IPS DF 4.7 (cell line): ENCODE data around the gene RRP15.
"Not testable (repeated sequence)": the region's sequence is repeated elsewhere in the genome, so short reads cannot be mapped to it uniquely, and the experiment has no call there.

Experiments
- DNase-seq: peaks from one replicate; pipeline ENCODE4 v3.0.0-alpha.2; 2013; ENCODE audit warnings: low spot score; ENCODE audit errors: extremely low read depth

RRP15 gene

DNA sequence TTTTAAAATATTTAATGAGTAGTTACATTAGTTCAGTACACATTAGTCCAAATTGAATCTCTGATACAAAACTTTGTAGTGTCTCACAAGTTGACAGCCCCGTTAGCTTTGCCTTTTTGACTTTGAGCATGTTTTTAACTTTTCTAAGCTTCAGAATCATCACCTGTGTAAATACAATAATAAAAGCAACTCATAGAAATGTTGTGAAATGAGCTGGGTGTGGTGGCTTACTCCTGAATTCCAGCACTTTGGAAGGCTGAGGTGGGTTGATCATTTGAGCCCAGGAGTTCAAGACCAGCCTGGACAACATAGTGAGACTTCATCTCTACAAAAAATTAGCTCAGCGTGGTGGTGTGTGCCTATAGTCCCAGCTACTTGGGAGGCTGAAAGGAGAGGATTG, 11.1 kb downstream of the RRP15 start:
- no peak for DNase-seq

DNA sequence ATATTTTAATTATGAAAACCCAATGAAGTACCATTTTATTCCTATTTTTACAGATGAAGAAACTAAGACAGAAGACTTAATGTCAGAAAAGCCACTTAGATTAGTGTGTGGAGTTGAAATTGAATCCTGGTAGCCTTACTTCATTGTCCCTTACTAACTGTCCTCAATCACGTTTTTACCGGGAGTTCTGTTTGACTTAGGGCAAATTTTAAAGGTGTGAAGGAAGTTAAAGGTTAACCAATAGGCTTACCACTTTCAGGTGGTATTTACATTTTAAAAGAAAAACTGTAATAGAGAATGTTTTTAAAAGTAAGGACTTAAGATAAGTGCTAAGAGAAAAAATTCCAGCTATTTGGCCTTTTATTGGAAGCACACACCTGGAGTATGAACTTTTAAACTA, 12.4 kb downstream of the RRP15 start:
- no peak for DNase-seq

DNA sequence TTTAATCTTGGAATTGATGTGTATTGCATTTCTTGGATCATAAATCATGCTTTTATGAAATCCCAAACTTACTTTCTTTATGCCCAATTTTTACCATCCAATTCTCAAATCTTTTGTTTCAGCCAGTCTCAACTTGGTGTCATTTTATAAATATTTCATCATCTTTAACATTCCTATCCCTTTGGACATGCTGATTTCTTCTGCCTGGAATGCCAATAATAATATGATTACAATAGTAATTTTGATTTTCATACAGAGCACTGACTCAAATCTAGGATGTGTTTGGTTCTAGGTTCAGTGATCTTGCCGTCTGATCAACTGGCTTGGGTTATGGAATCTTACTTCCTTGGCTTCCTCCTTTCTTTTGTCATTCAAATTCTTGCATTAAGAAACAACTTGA, 12.8 kb downstream of the RRP15 start:
- no peak for DNase-seq

DNA sequence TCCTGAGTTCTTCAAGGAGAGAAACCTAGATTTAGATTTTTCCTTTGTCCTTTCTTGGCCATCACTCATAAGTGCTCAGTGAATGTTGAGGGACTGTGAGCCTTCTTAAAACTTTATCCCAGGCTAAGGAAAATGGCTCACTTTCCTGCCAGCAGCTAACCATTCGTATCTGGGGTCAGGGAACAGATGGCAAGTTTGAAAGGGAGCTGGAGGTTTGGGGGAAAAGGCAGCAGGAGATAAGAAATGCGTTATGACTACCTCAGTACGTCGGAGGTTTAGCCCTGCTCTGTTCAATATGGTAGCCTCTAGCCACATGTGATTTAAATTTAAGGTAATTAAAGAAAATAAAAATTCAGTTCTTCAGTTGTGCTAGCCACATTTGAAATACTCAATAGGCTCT, 13.3 kb downstream of the RRP15 start:
- DNase-seq: no peak

DNA sequence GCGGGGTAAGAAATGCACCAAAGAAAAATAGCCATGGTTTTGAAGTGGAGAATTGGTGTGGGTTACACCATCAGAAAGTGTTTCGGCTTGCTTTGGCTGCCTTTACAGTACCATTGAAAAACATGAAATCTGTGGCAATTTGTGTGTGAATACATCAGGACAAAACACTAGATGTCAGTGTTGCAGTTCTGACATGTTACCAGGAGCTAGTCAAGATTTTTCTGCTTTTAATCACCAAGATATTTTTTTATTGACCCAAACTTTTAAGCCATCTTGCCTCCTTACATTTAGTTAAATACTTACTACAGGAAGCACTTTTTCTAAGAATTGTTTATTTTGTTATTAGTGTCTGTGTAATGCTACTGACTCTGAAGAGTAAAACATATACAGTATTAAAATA, 14.3 kb downstream of the RRP15 start:
- no peak for DNase-seq

DNA sequence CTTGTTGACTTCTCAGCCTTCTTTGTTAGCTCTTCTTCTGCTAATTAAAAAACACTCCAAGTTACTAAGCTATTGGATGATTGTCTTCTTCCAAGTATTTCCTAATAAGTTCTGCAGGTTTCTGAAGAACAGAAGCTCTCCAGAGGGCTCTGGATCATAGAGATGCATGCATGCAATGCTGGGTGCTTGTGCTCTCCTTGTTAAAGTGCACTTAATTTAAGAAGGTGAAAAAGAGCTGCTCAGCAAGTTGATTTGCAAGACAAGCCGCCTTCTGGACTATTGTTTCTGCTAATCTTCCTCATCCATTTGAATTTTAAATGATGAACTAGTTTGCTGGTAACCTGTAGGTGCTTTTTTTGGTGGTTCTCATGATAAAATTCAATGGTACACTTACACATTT, 16.1 kb downstream of the RRP15 start:
- DNase-seq: no peak

DNA sequence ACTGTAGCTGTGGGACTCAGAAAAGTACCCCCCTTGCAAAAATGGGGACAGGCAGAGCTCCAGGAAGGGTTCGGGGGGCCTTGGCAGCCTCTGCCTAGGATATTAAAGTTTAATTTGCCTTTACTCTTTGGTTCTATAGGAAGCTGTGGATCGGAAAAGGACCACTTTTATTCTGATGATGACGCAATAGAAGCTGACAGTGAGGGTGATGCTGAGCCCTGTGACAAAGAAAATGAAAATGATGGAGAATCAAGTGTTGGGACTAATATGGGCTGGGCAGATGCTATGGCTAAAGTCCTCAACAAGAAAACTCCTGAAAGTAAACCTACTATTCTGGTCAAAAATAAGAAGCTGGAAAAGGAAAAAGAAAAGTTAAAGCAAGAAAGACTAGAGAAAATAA, 17.1 kb downstream of the RRP15 start:
- no peak for DNase-seq

DNA sequence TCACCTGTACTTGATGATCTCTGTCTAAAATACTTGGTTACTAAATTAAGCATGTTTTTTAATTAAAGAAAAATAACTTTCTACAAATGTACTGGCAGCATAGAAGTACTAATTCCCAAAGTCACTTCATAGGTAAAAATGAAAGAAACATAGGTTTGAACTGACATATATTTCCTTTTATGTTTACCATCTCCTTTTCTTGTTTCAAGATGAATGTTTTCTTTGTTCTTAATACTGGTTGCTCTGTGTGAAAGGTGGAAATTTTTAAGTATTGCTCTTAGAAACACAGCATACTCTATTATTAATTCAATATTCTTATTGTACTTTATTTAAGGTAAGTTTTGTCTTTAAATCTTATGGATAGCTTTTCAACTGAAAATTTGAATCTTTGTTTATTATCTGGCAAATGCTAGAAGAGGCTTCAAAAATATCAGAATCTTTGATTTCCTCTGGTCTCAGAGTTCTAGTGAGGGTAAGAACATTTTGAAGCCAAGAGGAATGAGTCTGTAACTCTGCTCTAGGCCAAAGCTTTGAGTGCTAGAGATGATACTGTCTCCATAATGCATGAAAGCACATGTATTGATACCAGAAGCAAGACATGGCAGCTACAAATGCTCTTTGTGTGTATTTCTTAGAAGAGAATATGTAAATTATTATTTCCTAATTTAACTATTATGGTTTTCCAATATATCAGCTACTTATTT, 18.2 kb downstream of the RRP15 start:
- DNase-seq: no peak

DNA sequence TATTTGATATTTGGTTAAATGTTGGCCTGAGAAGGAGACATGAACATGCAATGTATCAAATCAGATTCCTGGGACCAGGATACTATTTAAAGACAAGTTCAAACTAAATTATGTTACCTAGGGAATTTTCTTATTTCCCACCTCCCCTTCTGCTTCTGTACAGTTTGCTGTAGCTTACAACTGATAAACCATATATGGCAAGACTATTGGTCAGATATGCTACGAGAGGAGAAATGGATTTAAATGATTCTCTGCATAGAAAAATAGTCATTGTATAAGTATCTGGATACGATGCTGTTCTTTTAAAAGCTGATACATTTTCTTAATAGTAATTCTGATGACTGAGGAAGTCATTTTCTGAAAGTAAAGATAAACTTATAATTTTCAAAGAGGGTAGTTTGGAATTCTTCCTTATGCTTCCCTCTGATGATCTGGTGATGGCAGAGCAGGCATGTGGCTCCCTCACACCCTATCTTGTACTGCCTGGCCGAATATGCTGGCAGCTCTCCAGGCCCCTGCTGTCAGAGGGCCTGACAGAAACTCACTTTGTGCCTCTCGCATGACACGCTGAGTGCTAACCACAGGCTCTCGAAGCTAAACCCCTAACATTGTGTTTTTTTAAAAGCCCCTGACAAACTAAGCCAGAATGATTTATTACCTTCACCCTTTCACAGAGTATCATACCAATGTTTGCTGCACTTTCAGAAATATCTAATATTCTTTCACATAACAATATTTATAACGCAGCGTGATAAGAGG, 19.4 kb downstream of the RRP15 start:
- no peak for DNase-seq

DNA sequence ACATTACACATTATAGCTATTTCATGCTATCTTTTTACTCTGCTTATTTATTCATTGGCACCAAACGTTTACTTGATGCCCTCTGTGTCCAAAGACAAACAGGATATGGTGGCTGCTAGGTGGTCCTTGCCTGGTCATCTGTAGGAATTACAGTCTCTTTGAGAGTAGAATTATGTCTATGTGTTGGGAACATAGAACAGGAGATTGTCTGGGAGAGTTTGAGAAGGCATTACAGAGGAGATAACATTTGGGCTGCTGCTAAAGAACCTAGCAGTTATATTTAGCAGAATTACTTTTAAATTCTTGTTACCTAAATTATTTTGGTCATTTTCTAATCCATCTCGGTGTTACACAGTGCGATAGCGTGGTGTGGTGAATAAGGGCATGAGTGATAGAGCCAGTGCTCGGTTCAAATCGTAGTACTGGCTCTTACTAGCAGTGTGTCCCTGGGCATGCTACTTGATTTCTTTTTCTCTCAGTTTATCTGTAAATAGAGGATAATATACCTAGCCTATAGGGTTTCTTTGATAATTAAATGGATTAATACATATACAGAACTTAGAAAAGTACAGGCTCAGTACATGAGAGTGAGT, 20.5 kb downstream of the RRP15 start:
- no peak for DNase-seq

DNA sequence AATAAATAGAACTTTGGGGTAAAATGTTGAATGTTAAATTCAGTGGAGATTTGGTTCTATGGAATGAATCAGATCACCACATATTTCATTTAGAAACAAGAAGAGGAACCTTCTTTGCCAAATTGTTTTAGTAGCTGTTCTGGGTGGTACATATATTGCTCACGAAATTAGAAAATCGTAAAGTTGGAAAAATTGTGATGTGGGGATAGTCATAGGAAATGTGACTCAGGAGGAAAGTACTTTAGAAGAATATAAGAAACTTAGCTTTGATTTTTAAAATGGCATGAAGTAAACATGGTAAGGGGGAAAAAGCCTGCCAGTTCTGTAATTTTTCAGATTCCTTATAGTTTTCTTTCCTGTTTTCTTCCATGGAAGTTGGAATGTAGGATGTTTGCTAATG, 27.4 kb downstream of the RRP15 start:
- DNase-seq: no peak

DNA sequence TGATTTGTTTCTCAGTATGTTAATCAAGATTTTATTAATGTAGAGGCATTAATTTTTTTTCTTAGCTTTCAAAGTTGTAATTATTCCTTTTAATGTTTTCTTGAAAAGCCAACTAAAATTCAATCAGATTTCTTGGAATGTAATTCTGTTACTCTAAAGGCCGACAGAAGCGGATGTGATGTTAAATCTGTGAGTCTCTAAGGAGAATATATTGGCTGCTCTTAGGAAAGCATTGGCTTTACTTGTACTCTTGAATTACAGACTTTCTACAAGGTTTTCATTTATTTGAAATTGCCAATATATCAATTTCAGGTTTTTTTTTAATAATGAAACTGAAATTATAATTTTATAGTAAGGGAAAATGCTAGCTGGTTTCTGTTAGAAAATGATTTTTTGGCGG, 29.2 kb downstream of the RRP15 start:
- no peak for DNase-seq

DNA sequence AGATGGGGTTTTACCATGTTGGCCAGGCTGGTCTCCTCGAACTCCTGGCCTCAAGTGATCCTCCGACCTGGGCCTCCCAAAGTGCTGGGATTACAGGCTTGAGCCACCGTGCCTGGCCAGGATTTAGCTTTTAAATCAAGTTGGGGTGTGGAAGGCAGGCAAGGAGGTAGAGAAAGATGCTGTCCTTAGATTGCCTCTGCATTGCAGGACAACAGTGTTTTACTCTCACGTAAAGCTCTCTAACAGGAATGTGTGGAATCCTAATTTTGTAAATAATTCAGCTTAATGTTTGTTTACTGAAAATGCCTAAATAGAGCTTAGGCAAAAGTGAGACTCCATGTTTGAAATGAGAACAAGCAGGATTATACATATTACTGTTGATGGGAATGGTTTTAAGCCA, 30.5 kb downstream of the RRP15 start:
- DNase-seq: no peak

DNA sequence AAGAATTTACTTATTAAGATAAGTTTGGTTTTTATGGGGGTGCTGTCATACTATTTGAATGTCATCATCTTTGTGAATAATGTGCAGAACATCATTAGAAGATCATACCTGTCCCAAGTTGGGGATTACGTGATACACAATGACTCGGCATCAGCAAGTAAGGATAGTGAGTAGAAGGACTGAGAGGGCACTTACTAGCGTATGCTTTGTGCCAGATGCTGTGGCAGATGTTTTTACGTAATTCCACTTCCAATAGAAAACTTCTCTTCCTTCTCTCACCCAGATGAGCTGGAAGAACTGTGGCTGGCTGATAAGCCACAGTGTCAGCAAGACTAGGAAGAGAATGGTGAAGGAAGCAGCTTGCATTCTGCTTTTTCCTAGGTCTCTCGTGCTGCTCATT, 32.0 kb downstream of the RRP15 start:
- DNase-seq: no peak

DNA sequence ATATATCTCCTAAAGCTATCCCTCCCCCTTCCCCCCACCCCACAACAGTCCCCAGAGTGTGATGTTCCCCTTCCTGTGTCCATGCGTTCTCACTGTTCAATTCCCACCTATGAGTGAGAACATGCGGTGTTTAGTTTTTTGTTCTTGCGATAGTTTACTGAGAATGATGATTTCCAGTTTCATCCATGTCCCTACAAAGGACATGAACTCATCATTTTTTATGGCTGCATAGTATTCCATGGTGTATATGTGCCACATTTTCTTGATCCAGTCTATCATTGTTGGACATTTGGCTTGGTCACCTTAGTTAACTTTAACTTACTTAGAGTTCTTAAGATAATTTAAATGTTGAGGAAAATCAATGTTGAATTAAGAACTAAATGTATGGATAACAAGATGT, 35.1 kb downstream of the RRP15 start:
- not testable (repeated sequence) for DNase-seq

DNA sequence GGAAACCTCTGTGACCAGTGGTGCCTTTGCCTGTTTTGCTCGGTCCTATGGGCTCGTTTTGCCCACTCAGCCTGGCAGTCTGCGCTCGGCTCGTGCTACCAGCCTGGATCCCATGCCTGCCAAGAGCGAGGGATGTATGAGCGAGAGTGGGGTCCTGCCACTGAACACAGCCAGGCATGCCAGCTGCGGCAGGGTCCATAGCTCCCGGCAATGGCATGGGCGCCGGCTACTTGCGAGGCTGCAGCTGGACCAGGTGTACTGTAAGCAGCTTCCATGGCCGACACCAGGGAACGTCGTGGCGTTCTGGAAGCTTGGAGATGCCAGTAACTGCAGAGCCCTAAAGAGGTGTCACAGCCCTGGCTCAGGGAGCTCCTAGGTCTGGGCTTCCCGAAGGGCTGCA, 37.7 kb downstream of the RRP15 start:
- DNase-seq: no peak

DNA sequence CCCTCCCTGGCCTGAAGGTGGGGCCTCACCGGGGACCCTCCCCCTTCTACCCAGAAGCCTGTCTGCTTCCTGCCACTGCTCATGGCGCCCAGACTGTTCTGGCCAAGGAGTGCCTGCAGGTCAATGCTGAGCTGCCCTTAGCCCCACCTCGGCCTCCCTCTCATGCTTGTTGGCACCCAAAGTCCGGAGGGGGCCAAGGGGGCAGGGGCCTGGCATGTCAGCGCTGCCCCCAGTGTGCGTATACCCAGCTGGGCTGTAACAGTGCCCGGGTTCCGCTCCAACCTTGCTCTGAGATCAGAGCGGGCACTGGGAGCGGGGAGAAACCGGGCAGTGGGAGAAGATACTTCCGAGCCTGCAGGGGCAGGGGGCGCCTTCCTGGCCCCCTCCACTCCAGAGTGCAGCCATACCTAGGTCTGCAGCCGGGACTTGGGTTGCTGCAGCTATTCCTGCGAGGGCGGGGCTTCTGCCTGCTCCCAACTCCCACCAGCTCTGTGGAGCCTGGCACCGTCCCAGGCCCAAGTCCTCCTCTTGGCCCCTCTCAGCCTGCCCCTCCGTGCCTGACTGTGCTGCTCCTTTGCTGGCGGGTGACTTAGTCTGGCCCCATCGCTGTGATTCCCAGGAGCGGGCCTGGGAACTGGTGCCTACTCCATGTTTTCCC, 38.6 kb downstream of the RRP15 start:
- no peak for DNase-seq

DNA sequence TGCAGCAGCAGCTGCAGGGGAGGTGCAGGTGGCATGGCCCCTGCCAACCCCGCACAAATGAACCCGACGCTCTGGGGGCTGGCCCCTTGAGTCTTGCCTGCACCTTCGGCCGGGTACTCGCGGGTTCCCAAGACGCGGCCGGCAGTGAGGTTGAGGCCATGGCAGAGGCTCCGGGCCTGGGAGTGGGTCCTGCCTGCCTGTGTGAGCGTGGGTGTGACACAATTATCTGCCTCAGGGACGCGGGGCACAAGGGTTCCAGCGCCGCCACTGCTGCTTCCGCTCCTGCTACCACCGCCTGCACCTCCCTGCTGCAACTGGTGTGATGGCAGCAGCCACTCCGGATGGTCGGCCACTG, 39.1 kb downstream of the RRP15 start:
- no peak for DNase-seq

DNA sequence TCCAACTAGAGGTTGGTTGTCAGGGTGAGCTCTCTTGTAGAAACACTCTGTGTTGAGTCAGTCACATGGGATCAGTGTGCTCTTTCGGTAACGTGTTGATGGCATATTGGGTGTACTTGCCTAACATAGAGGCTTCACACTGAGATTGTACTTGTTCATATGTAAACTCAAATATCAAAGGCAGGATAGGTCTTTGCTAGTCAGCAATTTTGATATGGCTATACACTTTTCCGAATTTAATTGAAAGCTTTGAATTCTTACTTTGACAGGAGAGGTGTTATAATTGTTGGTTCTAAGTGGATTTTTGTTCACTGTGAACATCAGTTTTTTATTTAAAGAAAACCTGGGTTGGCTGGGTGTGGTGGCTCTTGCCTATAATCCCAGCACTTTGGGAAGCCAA, 43.7 kb downstream of the RRP15 start:
- DNase-seq: no peak

DNA sequence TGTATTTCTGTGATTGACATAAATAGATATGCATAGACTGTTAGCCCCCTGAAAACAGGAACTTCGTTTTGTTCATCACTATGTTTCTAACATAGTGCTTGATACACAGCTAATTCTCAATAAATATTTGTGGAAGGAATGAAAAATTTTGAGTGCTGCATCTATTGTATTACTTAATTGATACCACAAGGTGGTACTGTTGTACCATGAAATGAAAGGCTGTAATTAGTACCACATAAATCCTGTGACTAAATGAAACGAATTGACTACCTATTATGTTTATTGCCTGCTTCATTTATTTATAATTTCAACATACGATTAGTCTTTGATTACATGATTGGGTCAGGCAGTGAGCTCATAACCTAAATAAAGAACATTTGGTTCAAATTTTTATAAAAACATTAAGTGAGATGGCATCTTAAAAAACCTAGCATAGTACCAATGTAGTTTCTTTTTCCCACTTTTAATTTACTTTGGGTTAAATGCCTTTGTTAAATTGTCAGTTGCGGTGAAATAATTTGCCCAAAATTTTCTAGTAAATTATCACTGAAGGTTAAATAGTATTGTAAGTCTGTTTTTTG, 45.0 kb downstream of the RRP15 start:
- no peak for DNase-seq

DNA sequence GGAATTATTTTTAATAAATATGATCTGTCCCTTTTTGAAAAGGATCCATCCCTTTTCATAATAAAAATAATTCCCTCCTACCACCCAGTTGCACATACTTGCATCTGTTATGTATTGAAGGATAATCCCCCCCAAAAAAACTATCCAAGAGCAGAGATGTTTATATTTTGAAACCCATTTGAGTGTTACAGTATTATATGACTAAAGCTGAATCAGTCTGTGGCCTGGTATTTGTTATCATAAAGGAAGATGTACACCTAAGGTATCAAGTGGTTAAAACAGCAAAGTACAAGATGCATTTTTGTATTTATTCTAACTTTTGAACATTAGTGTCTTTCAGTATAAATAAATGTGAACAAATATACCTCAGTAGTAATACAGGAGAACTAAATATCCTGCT, 47.3 kb downstream of the RRP15 start:
- DNase-seq: no peak

DNA sequence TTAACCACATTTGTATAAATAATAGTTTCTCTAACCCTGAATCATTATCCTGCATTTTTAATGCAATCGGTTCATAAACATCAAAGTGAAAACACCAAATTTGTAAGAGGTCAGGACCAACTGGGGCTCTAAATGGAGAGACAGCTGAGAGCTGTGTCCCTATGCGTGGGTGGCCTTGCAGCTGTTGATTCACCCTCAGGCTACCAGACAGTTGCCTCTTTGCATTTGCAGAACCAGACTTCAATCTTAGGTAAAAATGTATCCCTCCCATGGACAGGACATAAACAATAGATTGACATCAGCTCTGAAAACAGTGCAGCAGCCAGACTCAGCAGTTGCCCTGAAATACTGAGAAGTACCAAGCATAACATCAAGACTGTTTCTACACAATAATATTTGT, 51.2 kb downstream of the RRP15 start:
- no peak for DNase-seq
